GM21825 (cell line): ENCODE data around the gene ALLC.

Experiments
- ATAC-seq: cut with Tn5 transposase; IDR thresholded peaks from one replicate; pipeline ENCODE4 v1.9.1; 2021; ENCODE audit warnings: mild to moderate bottlenecking, moderate library complexity; ENCODE audit not compliant: unreplicated experiment

Gene ALLC

GRCh38 chr2:3708576-3708975, 50.6 kb downstream of the ALLC start:
- no peak for ATAC-seq

GRCh38 chr2:3709225-3709624, 51.2 kb downstream of the ALLC start:
- no peak for ATAC-seq

- no peak for ATAC-seq
These were observed 54.4 kb downstream of the ALLC start for GRCh38 chr2:3712424-3712823.

GRCh38 chr2:3712831-3713503, 55.0 kb downstream of the ALLC start:
- ATAC-seq: no peak

- ATAC-seq: no peak
These were observed 60.7 kb downstream of the ALLC start for GRCh38 chr2:3718679-3719078.

GRCh38 chr2:3725002-3725401, 67.0 kb downstream of the ALLC start:
- no peak for ATAC-seq

GRCh38 chr2:3725458-3726250, 67.7 kb downstream of the ALLC start:
- no peak for ATAC-seq

- no peak for ATAC-seq
These were observed 68.5 kb downstream of the ALLC start for GRCh38 chr2:3726511-3726910.

- ATAC-seq: no peak
These were observed 69.5 kb downstream of the ALLC start for GRCh38 chr2:3727397-3728045.

- ATAC-seq: no peak
These were observed 70.4 kb downstream of the ALLC start for GRCh38 chr2:3728104-3729054.

GRCh38 chr2:3729055-3729448, 71.1 kb downstream of the ALLC start:
- ATAC-seq: no peak

- no peak for ATAC-seq
These were observed 71.8 kb downstream of the ALLC start for GRCh38 chr2:3729786-3730185.

GRCh38 chr2:3730646-3731045, 72.6 kb downstream of the ALLC start:
- ATAC-seq: no peak

GRCh38 chr2:3731829-3732228, 73.8 kb downstream of the ALLC start:
- no peak for ATAC-seq

GRCh38 chr2:3736112-3736511, 78.1 kb downstream of the ALLC start:
- ATAC-seq: no peak

- ATAC-seq: no peak
These were observed 79.1 kb downstream of the ALLC start for GRCh38 chr2:3737128-3737527.

- no peak for ATAC-seq
These were observed 80.5 kb downstream of the ALLC start for GRCh38 chr2:3738454-3738853.

GRCh38 chr2:3739313-3739712, 81.3 kb downstream of the ALLC start:
- ATAC-seq: no peak

- ATAC-seq: no peak
These were observed 83.4 kb downstream of the ALLC start for GRCh38 chr2:3741396-3741795.

- no peak for ATAC-seq
These were observed 84.0 kb downstream of the ALLC start for GRCh38 chr2:3741867-3742602.
